ENCODE results near the gene CMTM8.

The CMTM8 gene

DNA sequence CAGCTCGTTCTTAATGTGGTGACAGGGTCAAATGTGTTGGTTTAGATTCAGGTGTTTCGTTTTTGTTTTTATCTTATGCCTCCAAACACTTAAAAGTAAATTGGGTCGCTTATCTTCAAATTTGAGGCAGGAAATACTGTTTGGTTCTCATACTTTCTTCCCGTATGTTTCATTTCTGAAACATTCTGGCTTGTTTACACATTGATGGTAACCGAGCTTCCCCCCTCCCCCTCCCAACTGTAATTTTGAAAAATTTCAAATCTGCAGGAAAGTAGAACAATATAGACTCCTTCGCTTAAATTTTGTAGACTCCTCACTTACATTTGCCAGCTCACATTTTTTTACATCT is 64.9 kb downstream of the CMTM8 start:
- no peak for DNase-seq (ENCODE audit: extremely low read depth, low read depth)
- TF ChIP-seq, protein P1, sequence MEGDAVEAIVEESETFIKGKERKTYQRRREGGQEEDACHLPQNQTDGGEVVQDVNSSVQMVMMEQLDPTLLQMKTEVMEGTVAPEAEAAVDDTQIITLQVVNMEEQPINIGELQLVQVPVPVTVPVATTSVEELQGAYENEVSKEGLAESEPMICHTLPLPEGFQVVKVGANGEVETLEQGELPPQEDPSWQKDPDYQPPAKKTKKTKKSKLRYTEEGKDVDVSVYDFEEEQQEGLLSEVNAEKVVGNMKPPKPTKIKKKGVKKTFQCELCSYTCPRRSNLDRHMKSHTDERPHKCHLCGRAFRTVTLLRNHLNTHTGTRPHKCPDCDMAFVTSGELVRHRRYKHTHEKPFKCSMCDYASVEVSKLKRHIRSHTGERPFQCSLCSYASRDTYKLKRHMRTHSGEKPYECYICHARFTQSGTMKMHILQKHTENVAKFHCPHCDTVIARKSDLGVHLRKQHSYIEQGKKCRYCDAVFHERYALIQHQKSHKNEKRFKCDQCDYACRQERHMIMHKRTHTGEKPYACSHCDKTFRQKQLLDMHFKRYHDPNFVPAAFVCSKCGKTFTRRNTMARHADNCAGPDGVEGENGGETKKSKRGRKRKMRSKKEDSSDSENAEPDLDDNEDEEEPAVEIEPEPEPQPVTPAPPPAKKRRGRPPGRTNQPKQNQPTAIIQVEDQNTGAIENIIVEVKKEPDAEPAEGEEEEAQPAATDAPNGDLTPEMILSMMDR (IDR thresholded peaks at IDR 0.05; ENCODE audit: low read depth, low read length, missing control alignments) = no peak
- H3K4me3 ChIP-seq (replicated peaks; ENCODE audit: low read depth, low read length) = no peak overlapping the region

DNA sequence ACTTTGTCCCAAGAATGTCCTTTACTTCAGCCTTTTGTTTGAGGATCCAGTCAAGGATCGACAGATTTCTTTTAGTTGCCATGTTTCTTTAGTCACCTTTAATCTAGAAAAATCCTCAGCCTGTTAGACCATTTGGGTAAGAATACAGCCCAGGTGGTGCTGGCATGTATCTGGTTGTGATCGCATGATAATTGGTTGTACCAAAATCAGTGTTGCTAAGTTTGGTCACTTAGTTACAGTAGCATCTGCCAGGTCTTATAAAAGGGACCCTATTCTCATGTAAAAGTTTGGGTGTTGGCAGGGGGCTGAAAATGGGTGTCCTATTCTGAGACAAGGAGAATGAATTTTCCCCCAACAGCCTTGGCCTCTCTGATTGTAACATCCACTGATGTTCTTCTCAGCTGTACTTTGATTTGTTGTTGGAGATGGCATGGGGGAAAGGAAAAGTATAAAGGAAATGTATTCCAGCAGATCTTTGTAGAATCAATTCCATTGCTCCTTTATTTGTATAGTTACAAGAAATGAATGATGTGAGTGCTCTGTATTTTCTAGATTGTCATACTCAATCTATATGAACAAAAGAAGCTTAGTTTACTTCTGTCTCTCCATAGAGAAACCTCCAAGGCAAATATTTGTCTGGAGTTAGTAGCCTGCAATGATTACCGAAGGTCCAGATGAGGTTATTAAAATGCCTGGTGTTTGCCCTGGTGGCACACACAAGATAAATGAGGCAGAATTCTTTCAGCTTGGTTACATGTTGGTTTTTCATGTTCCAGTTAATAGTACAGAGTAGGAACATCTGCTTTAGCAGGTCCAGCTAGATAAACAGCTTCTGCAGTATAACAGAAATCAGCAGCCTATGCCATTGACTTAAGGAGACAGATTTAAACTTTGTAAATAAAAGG is 65.7 kb downstream of the CMTM8 start:
- TF ChIP-seq, protein P1 (IDR thresholded peaks at IDR 0.05; ENCODE audit: low read depth, low read length, missing control alignments) = no peak
- H3K4me3 ChIP-seq (replicated peaks; ENCODE audit: low read depth, low read length) = no peak overlapping the region
- DNase-seq (ENCODE audit: extremely low read depth, low read depth) = no peak

DNA sequence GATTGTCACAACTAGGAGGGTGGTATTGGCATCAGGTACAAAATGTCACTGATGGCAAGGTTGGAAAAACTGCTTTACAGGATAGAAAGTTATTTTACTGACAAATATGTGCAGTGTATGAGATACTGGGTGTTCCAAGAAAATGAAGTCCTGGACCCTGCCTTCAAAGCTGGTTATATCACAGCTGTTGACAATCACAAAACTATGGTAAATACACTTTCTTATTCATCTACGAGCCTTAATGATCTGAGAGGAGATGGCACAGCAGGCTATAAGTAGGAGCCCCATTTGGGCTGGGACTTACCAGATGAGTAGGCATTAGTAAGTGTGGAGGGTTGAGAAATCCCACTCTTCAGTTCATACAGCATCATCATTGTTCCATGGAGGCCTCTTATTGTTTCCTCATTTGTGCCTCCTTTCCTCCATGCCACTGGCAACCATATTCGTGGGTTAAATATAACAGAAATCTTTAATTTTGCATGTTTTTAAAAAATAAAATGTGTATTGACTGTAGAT is 66.9 kb downstream of the CMTM8 start:
- TF ChIP-seq, protein P1 (IDR thresholded peaks at IDR 0.05; ENCODE audit: low read depth, low read length, missing control alignments) = no peak
- H3K4me3 ChIP-seq (replicated peaks; ENCODE audit: low read depth, low read length) = no peak overlapping the region
- no peak for DNase-seq (ENCODE audit: extremely low read depth, low read depth)

DNA sequence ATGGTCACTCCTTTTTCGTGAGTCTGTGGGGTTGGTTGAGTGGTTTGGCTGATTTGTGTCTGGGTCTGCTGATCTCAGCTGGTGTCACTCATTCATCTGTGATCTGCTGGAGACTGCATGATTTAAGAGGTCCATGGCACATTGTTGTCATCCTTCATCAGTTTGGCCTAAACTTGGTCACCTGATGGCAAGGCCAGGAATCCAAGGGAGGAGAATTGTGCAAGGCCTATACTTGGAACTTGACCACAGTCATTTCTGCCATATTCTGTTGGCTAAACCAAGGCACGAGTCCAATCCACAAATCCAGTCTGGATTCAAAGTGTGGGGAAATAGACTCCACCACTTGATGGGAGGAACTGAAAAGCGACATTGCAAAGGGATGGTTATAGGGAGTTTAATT is 67.6 kb downstream of the CMTM8 start:
- TF ChIP-seq, protein P1 (IDR thresholded peaks at IDR 0.05; ENCODE audit: low read depth, low read length, missing control alignments) = no peak
- no peak overlapping the region for H3K4me3 ChIP-seq (replicated peaks; ENCODE audit: low read depth, low read length)
- DNase-seq (ENCODE audit: extremely low read depth, low read depth) = no peak

DNA sequence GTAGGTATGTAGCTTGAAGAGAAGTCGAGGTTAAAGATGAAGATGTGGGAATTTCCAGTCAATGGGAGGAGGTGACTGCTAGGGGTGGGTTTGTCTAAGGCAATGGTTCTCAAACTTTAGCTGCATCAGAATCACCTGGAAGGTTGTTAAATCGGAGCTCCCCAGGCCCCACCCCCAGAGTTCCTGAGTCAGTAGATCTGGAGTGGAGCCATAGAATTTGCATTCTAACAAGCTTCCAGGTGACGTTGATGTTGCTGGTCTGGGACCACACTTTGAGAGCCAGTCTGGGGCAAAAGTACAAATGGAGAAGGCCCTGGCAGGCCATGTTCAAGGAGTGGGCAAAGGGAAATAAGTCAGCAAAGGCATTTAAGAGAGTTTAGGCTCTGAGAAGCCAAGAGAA is 69.1 kb downstream of the CMTM8 start:
- DNase-seq (ENCODE audit: extremely low read depth, low read depth) = no peak
- TF ChIP-seq, protein P1 (IDR thresholded peaks at IDR 0.05; ENCODE audit: low read depth, low read length, missing control alignments) = no peak
- no peak overlapping the region for H3K4me3 ChIP-seq (replicated peaks; ENCODE audit: low read depth, low read length)

DNA sequence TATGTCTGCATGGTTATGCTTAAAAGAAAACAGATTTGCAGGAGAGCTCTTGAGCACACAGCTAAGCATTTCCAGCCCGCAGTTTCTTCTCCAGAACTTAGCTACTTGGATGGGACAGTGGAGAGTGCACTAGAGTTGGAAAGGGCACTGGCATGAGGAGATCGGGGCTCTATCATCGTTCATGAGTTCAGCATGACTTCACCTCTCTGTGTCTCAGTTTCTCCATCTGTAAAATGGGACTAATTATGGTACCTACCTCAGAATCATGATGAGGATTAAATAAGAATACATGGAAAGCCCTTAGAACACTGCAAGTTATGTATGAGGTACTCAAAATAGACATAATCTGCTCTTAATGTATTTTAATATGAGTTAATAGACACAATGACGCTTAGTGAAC is 69.9 kb downstream of the CMTM8 start:
- no peak overlapping the region for H3K4me3 ChIP-seq (replicated peaks; ENCODE audit: low read depth, low read length)
- no peak for DNase-seq (ENCODE audit: extremely low read depth, low read depth)
- TF ChIP-seq, protein P1 (IDR thresholded peaks at IDR 0.05; ENCODE audit: low read depth, low read length, missing control alignments) = no peak
